Esophagus squamous epithelium (tissue), 4 donors: ENCODE data around the gene P2RY6.

ENCODE experiments used
- POLR2A ChIP-seq, 4 donors: fragments of 450-650 bp; IDR thresholded peaks; one replicate each; pipeline ENCODE4 v1.6.1; 2017; ENCODE audit warnings: antibody characterized with exemption in 4 of 4, mild to moderate bottlenecking in 4 of 4, moderate library complexity in 3 of 4
- TF ChIP-seq, protein P1 (sequence below), 6 experiments: fragments of 450-650 bp in 4 of 6; fragments of 200-600 bp in 2 of 6; sonication (generic) in 2 of 6; IDR thresholded peaks; one replicate each; pipeline ENCODE4 v1.5.1; 2016 to 2019; ENCODE audit warnings: antibody characterized with exemption in 6 of 6, mild to moderate bottlenecking in 4 of 6, moderate library complexity in 4 of 6

DNA sequence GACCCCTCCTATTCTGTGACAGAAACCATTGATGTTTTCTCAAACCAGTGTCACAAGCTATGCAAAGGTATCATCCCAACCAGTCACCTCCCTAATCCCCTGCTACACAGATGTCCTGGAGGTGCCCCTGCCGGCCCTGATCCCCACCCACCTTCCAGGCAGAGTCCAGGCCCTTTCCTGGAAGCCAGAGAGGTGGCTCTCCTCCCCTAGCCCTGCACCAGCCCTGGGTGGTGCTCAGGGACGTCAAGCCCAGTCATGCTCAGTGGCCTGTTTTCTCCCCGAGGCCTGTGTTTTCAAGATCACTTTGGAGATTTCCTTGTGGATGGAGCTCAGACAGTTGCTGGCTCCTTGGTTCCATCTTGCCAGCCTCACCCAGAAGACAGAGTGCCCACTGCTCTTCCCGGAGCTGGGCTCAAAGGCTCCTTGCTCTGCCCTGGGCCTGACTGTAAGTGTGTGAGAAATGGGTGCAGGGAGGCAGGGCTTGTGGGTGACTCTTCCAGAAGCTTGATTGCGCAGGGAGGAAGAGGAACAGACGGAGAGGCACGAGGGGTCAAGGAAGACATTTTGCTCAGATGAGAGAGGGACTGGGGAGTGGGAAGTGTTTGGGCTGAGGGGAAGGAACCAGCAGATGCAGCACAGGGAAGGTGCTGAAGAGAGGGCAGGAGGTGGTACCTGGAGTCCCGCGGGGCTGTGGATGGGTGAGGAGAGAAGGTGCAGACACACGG, 11.3 kb downstream of the P2RY6 start:
- TF ChIP-seq, protein P1, sequence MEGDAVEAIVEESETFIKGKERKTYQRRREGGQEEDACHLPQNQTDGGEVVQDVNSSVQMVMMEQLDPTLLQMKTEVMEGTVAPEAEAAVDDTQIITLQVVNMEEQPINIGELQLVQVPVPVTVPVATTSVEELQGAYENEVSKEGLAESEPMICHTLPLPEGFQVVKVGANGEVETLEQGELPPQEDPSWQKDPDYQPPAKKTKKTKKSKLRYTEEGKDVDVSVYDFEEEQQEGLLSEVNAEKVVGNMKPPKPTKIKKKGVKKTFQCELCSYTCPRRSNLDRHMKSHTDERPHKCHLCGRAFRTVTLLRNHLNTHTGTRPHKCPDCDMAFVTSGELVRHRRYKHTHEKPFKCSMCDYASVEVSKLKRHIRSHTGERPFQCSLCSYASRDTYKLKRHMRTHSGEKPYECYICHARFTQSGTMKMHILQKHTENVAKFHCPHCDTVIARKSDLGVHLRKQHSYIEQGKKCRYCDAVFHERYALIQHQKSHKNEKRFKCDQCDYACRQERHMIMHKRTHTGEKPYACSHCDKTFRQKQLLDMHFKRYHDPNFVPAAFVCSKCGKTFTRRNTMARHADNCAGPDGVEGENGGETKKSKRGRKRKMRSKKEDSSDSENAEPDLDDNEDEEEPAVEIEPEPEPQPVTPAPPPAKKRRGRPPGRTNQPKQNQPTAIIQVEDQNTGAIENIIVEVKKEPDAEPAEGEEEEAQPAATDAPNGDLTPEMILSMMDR (IDR thresholded peaks at IDR 0.05) = no peak
- no peak for TF ChIP-seq POLR2A (IDR thresholded peaks at IDR 0.05)
